GM21390 (cell line): ENCODE results near the gene FCHSD1.

Experiments used
- ATAC-seq: cut with Tn5 transposase; IDR thresholded peaks from one replicate; pipeline ENCODE4 v1.9.1; 2021; ENCODE audit not compliant: unreplicated experiment

Gene FCHSD1

GRCh38 chr5:141672841-141673813 lies 21.9 kb upstream of the FCHSD1 start:
- no peak for ATAC-seq

GRCh38 chr5:141672071-141672840 lies 21.0 kb upstream of the FCHSD1 start:
- no peak for ATAC-seq

GRCh38 chr5:141669520-141669919 lies 18.3 kb upstream of the FCHSD1 start:
- no peak for ATAC-seq

GRCh38 chr5:141668601-141669265 lies 17.5 kb upstream of the FCHSD1 start:
- ATAC-seq: no peak

- ATAC-seq: no peak
Observed at GRCh38 chr5:141665995-141666940, 15.1 kb upstream of the FCHSD1 start.

GRCh38 chr5:141664733-141665461 lies 13.7 kb upstream of the FCHSD1 start:
- peak; percentile 93 for ATAC-seq

GRCh38 chr5:141663506-141663905 lies 12.3 kb upstream of the FCHSD1 start:
- ATAC-seq: no peak

GRCh38 chr5:141662028-141662427 lies 10.8 kb upstream of the FCHSD1 start:
- no peak for ATAC-seq

GRCh38 chr5:141657937-141658545 lies 6.8 kb upstream of the FCHSD1 start:
- no peak for ATAC-seq

- ATAC-seq: no peak
Observed at GRCh38 chr5:141657404-141657803, 6.2 kb upstream of the FCHSD1 start.

- no peak for ATAC-seq
Observed at GRCh38 chr5:141656396-141656795, 5.2 kb upstream of the FCHSD1 start.

GRCh38 chr5:141655020-141655419 lies 3.8 kb upstream of the FCHSD1 start:
- no peak for ATAC-seq

- ATAC-seq: no peak
Observed at GRCh38 chr5:141654298-141654697, 3.1 kb upstream of the FCHSD1 start.

- ATAC-seq: no peak
Observed at GRCh38 chr5:141651728-141652105, 499 bp upstream of the FCHSD1 start.

GRCh38 chr5:141649972-141650371 lies 1.2 kb downstream of the FCHSD1 start:
- no peak for ATAC-seq

GRCh38 chr5:141649056-141649688 lies 2.0 kb downstream of the FCHSD1 start:
- ATAC-seq: no peak

- ATAC-seq: no peak
Observed at GRCh38 chr5:141647851-141648250, 3.4 kb downstream of the FCHSD1 start.

GRCh38 chr5:141647242-141647641 lies 4.0 kb downstream of the FCHSD1 start:
- no peak for ATAC-seq

- ATAC-seq: no peak
Observed at GRCh38 chr5:141646026-141646425, 5.2 kb downstream of the FCHSD1 start.
